Sigmoid colon (tissue), 4 donors: ENCODE data around the gene GRAMD1A.

Experiments used
- CTCF ChIP-seq, 4 experiments: fragments of 450-650 bp in 3 of 4; fragments of 200-600 bp in 1 of 4; IDR thresholded peaks; one replicate each; pipeline ENCODE4 v1.5.1; 2016 to 2019; ENCODE audit warnings: antibody characterized with exemption in 4 of 4, mild to moderate bottlenecking in 3 of 4, moderate library complexity in 2 of 4
- EP300 ChIP-seq, 4 donors: sonication (generic); formaldehyde crosslinking; IDR thresholded peaks; one replicate each; pipeline ENCODE4 v1.6.1; 2017; ENCODE audit warnings: antibody characterized with exemption in 4 of 4
- POLR2A ChIP-seq, 2 donors: fragments of 450-650 bp; IDR thresholded peaks; one replicate each; pipeline ENCODE4 v1.6.1; 2016; ENCODE audit warnings: antibody characterized with exemption in 2 of 2, mild to moderate bottlenecking in 2 of 2, moderate library complexity in 2 of 2

DNA sequence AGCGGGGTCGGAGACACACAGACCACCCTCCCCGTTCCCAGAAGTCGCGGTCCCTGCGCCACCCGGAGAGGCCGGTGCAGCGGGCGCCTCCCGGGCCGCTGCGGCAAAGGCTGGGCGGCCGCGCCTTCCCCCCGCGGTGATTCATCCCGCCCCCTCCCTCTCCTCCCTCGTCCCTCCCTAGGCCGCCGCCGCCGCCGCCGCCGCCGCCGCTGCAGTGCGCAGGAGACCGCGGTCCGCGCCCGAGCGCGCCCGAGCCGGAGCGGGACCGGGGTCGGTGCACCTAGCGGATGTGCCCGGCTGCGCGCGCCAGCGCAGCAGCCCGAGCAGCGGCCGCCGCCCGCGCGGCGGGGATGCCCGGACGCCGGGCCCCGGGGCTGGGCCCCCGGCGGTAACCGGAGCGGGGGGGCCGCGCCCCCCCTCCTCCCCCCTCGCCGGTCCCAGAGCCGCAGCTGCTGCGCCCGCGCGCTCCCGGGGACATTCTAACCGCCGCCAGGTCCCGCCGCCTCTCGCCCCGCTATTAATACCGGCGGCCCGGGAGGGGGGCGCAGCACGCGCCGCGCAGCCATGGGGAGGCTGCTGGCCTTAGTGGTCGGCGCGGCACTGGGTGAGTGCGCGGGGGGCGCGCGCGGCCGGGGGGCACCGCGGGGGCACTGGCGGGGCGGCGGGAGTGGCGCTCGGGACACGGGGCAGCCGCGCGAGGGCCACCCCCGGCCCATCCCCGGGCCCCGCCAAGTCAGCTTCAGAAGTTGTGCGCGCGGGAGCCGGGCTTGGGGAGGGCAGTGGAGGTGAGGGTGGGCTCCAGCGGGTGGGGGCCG, 30.3 kb downstream of the GRAMD1A start, which contains the start of gene SCN1B:
- no peak for TF ChIP-seq CTCF (IDR thresholded peaks at IDR 0.05)
- TF ChIP-seq POLR2A (IDR thresholded peaks at IDR 0.05), result no peak
- TF ChIP-seq EP300 (IDR thresholded peaks at IDR 0.05), result no peak
